HepG2 (cell line): ENCODE measurements around the gene HDAC3. TPM values are rescaled to one million over a fixed set of nuclear protein-coding genes. Genes with fewer than 3 reads are reported as not detected.

Source experiments
- ATAC-seq: fragments of 200-7000 bp; cut with Tn5 transposase; 3 replicates; pipeline ENCODE4 v1.9.1; 2020; ENCODE audit warnings: mild to moderate bottlenecking, moderate library complexity
- BruUV-seq: library from RNA; stranded (reverse); fragments of 400-500 nt; replicated peaks from 2 replicates; lab custom pipeline; 2021; lab: Mats Ljungman, UMichigan
- CTCF ChIA-PET: fragments of 300-600 bp; formaldehyde crosslinking; extraction: SDS; loops from one replicate; lab custom pipeline; 2021; ENCODE audit warnings: low total read pairs, inconsistent platforms, low intra/inter-chr PET ratio; lab: Yijun Ruan, JAX
- POLR2A ChIA-PET: fragments of 350-600 bp; sonication (Branson Sonifier 250); formaldehyde crosslinking; loops from one replicate; lab custom pipeline; 2020; ENCODE audit warnings: antibody characterized with exemption, inconsistent platforms; lab: Yijun Ruan, JAX
- DNase-seq: peaks from one replicate; pipeline ENCODE4 v3.0.0-alpha.2; 2015; ENCODE audit warnings: low spot score
- FAIRE-seq: peaks from 3 replicates; lab custom pipeline; 2011; peaks lifted over from hg19 to GRCh38; lab: Jason Lieb, UNC
- H2AFZ ChIP-seq: one replicate; pipeline ENCODE4 v1.6.1; 2011; ENCODE audit warnings: low read length, inconsistent platforms
- H3K27ac ChIP-seq: fragments of 300-600 bp; 3 replicates; pipeline ENCODE4 v1.8.0; 2011; ENCODE audit warnings: mixed run types, mild to moderate bottlenecking, mixed read lengths, low read length, inconsistent platforms; ENCODE audit not compliant: insufficient read depth; ENCODE audit errors: extremely low read length
- H3K27me3 ChIP-seq, 2 experiments: fragments of 200-600 bp in 1 of 2; 2 replicates in 1 of 2; 3 replicates in 1 of 2; pipeline versions ENCODE4 v1.6.0 to v1.8.0; 2011; ENCODE audit warnings: low read length in 2 of 2, mild to moderate bottlenecking in 2 of 2, moderate library complexity in 2 of 2, inconsistent platforms in 1 of 2; ENCODE audit not compliant: insufficient read depth in 2 of 2, control insufficient read depth in 1 of 2
- H3K36me3 ChIP-seq, 2 experiments: fragments of 200-600 bp in 1 of 2; replicated peaks in 1 of 2; 2 replicates in 1 of 2; 3 replicates in 1 of 2; pipeline versions ENCODE4 v1.5.1 to v1.8.0; 2011; ENCODE audit warnings: low read length in 2 of 2, inconsistent platforms in 1 of 2; ENCODE audit not compliant: insufficient read depth in 2 of 2, control insufficient read depth in 1 of 2
- H3K4me1 ChIP-seq: 2 replicates; pipeline ENCODE4 v1.5.1; 2012; ENCODE audit warnings: low read length, inconsistent platforms; ENCODE audit not compliant: insufficient read depth
- H3K4me2 ChIP-seq: 2 replicates; pipeline ENCODE4 v1.6.0; 2011; ENCODE audit warnings: low read depth, low read length, inconsistent platforms
- H3K4me3 ChIP-seq, 3 experiments: fragments of 200-600 bp in 1 of 3; sonication (generic), shearing (Covaris generic) in 1 of 3; replicated peaks in 1 of 3; 2 replicates each; pipeline ENCODE4 v1.5.1; 2011 to 2016; ENCODE audit warnings: low read length in 3 of 3, inconsistent platforms in 2 of 3, low read depth in 2 of 3, mild to moderate bottlenecking in 2 of 3, control low read depth in 1 of 3, mixed read lengths in 1 of 3; ENCODE audit not compliant: insufficient read depth in 1 of 3
- H3K79me2 ChIP-seq: one replicate; pipeline ENCODE4 v1.6.1; 2011; ENCODE audit warnings: low read length, inconsistent platforms; ENCODE audit not compliant: insufficient read depth
- H3K9ac ChIP-seq: 2 replicates; pipeline ENCODE4 v1.6.0; 2011; ENCODE audit warnings: mild to moderate bottlenecking, low read depth, low read length, inconsistent platforms; ENCODE audit not compliant: insufficient read depth
- H3K9me3 ChIP-seq: 2 replicates; pipeline ENCODE4 v1.5.1; 2012; ENCODE audit warnings: mild to moderate bottlenecking, low read length
- H4K20me1 ChIP-seq: 2 replicates; pipeline ENCODE4 v1.6.0; 2011; ENCODE audit warnings: inconsistent platforms, mild to moderate bottlenecking, low read length, moderate library complexity; ENCODE audit not compliant: insufficient read depth
- NBN ChIP-seq: fragments of 450-650 bp; conservative IDR thresholded peaks from 2 replicates; pipeline ENCODE4 v1.6.1; 2017
- ZBTB40 ChIP-seq, 2 experiments: fragments of 450-650 bp in 1 of 2; sonication (generic) in 1 of 2; formaldehyde crosslinking in 1 of 2; IDR thresholded peaks; 2 replicates each; pipeline versions ENCODE4 v1.6.1 to v1.8.0; 2016 to 2022; ENCODE audit warnings: antibody characterized with exemption in 1 of 2, mild to moderate bottlenecking in 1 of 2, missing genetic modification reagents in 1 of 2
- ZNF629 ChIP-seq: sonication (generic); formaldehyde crosslinking; conservative IDR thresholded peaks from 2 replicates; pipeline ENCODE4 v1.5.0; 2020; ENCODE audit warnings: missing genetic modification reagents
- WGBS: methylation state at CpG from one replicate; pipeline ENCODE4 v1.1.6; 2017; ENCODE audit warnings: low lambda C conversion rate; 5-methylcytosine and 5-hydroxymethylcytosine counted together
- in situ Hi-C: cut with HindIII; loops from 2 replicates; pipeline ENCODE4 v1.10.0; 2017; ENCODE audit warnings: low pct_unique_long_range_greater_than_20kb; ENCODE audit not compliant: extremely low pct_ligation_motif_present
- intact Hi-C: fragments of 100-400 bp; cut with micrococcal nuclease; formaldehyde crosslinking; loops from one replicate; pipeline ENCODE4 v1.10.0; 2022; ENCODE audit not compliant: unreplicated experiment
- polyA plus RNA-seq, 8 experiments: library from polyadenylated mRNA; depleted of rRNA in 3 of 8; stranded (reverse) in 7 of 8; unstranded in 1 of 8; fragments of >200 nt; fragmentation: Illumina TruSeq in 4 of 8; extraction: Trizol in 4 of 8; gene quantifications; 2 replicates each; pipeline versions ENCODE4 v1.2.1 to v1.2.3, GENCODE V29; 2011 to 2016; ENCODE audit warnings: low read depth in 4 of 8, missing spikeins in 1 of 8, mixed read lengths in 1 of 8; ENCODE audit not compliant: insufficient read depth in 1 of 8
- total RNA-seq, 5 experiments: library from RNA; depleted of rRNA; stranded (reverse); fragments of >200 nt; fragmentation: Illumina TruSeq; extraction: Trizol; gene quantifications; 2 replicates each; pipeline ENCODE4 v1.2.3, GENCODE V29; 2016; ENCODE audit warnings: low read depth in 1 of 5

Gene HDAC3
- total and polyA plus RNA-seq, 2 of the 13 experiments (the other 11 are each of a cell fraction or from before 2014, with no cell fraction given): 84.0 to 94.1 TPM

- Histone ChIP-seq H3K27ac (no peak overlapping the region), H3K4me3 (no peak overlapping the region), H3K4me1 (0 out of 2 replicates have a peak, but pooled peaks cover 4% of the 10 kb centered on the region), H4K20me1 (no peaks in the 10 kb centered on the region), H2AFZ (no peak overlapping the region), H3K9me3 (no peaks in the 10 kb centered on the region), H3K27me3 (no peaks in the 10 kb centered on the region; a peak in 2 of 5 replicates), H3K9ac (no peak overlapping the region), H3K79me2 (no peaks in the 10 kb centered on the region), H3K4me2 (no peak overlapping the region), H3K36me3 (no peaks in the 10 kb centered on the region)
- DNase-seq: no peak
- BruUV-seq: no TSS peak
- intact Hi-C loops: loop anchor here (1.0 to 10.0 kb wide), 2 partner anchors 26 to 479 kb away; no protein-coding TSS in a partner anchor
- CTCF ChIA-PET: interaction anchor here (1.0 kb wide), 1 partner anchor 346 kb away, joined by 3 read pairs; the partner anchor contains the start of gene GNPDA1
- TF ChIP-seq ZNF629 (CRISPR knock-in tag) (0 out of 2 replicates have a peak, but pooled peaks have one; percentile 38), ZBTB40 (IDR thresholded peaks at IDR 0.05) (no peak), ZBTB40 (CRISPR knock-in tag; IDR thresholded peaks at IDR 0.05) (no peak), NBN (no peak)
- 59% methylated on average over 18 of the region's 18 CpGs for WGBS
- in situ Hi-C loops: no loop called here
- FAIRE-seq: no peak
- POLR2A ChIA-PET: no interaction called here
- ATAC-seq: no peak
Observed at GRCh38 chr5:141665995-141666940, 29.6 kb upstream of the HDAC3 start.
